Myocyte (in vitro differentiated cells): Measurements from ENCODE around the gene SHH. TPM values are rescaled to one million over a fixed set of nuclear protein-coding genes. Genes with fewer than 3 reads are reported as not detected.

Experiments used
- DNase-seq: peaks from one replicate; pipeline ENCODE4 v3.0.0-alpha.2; 2012; ENCODE audit warnings: low read depth
- total RNA-seq: library from RNA; depleted of rRNA; stranded (reverse); fragments of >200 nt; gene quantifications from 2 replicates; pipeline ENCODE4 v1.2.3, GENCODE V29; 2014

SHH gene
- total RNA-seq, 1 donor from 2014 or later, result 0.08 TPM

- DNase-seq, result peak; percentile 71
Observed at GRCh38 chr7:155794196-155794595, 18.1 kb downstream of the SHH start.

- no peak for DNase-seq
Observed at GRCh38 chr7:155793720-155794119, 18.5 kb downstream of the SHH start.

GRCh38 chr7:155792999-155793560 is 19.2 kb downstream of the SHH start:
- DNase-seq, result no peak

GRCh38 chr7:155792315-155792960 is 19.8 kb downstream of the SHH start:
- no peak for DNase-seq

GRCh38 chr7:155791836-155792235 is 20.4 kb downstream of the SHH start:
- no peak for DNase-seq

- DNase-seq, result no peak
Observed at GRCh38 chr7:155791214-155791737, 21.0 kb downstream of the SHH start.

GRCh38 chr7:155790666-155791065 is 21.6 kb downstream of the SHH start:
- no peak for DNase-seq

- no peak for DNase-seq
Observed at GRCh38 chr7:155789001-155789725, 23.1 kb downstream of the SHH start.

GRCh38 chr7:155788616-155789000 is 23.7 kb downstream of the SHH start:
- DNase-seq, result no peak

GRCh38 chr7:155787171-155787851 is 25.0 kb downstream of the SHH start:
- DNase-seq, result peak; percentile 36

GRCh38 chr7:155786491-155786890 is 25.8 kb downstream of the SHH start:
- no peak for DNase-seq

GRCh38 chr7:155785536-155785935 is 26.7 kb downstream of the SHH start:
- DNase-seq, result peak; percentile 17

GRCh38 chr7:155782466-155782865 is 29.8 kb downstream of the SHH start:
- no peak for DNase-seq

GRCh38 chr7:155781433-155781832 is 30.8 kb downstream of the SHH start:
- no peak for DNase-seq

GRCh38 chr7:155780884-155781283 is 31.4 kb downstream of the SHH start:
- DNase-seq, result no peak

- no peak for DNase-seq
Observed at GRCh38 chr7:155778349-155778748, 33.9 kb downstream of the SHH start.

- no peak for DNase-seq
Observed at GRCh38 chr7:155776606-155777005, 35.7 kb downstream of the SHH start.

GRCh38 chr7:155775691-155776090 is 36.6 kb downstream of the SHH start:
- no peak for DNase-seq

- no peak for DNase-seq
Observed at GRCh38 chr7:155774947-155775346, 37.3 kb downstream of the SHH start.

GRCh38 chr7:155773531-155773930 is 38.7 kb downstream of the SHH start:
- DNase-seq, result no peak

GRCh38 chr7:155770241-155770640 is 42.0 kb downstream of the SHH start:
- DNase-seq, result peak; percentile 31

GRCh38 chr7:155769701-155770100 is 42.6 kb downstream of the SHH start:
- DNase-seq, result peak; percentile 98
